GM23248 (cell line): ENCODE data around the gene AKR7A2. TPM values are rescaled to one million over a fixed set of nuclear protein-coding genes. Genes with fewer than 3 reads are reported as not detected.

Experiments used
- DNase-seq: peaks from one replicate; pipeline ENCODE4 v3.0.0-alpha.2; 2015
- H2AFZ ChIP-seq: fragments of 200-600 bp; sonication (generic); 2 replicates; pipeline ENCODE4 v1.6.1; 2016; ENCODE audit warnings: antibody characterized with exemption
- H3F3A ChIP-seq: fragments of 200-600 bp; sonication (generic); 2 replicates; pipeline ENCODE4 v1.6.1; 2016; ENCODE audit warnings: mild to moderate bottlenecking, antibody characterized with exemption, mixed run types; ENCODE audit not compliant: insufficient read depth
- H3K27ac ChIP-seq: fragments of 200-600 bp; sonication (generic); 2 replicates; pipeline ENCODE4 v1.5.1; 2016; ENCODE audit warnings: mild to moderate bottlenecking
- H3K27me3 ChIP-seq: fragments of 200-600 bp; sonication (generic); replicated peaks from 2 replicates; pipeline ENCODE4 v1.6.1; 2016; ENCODE audit warnings: mild to moderate bottlenecking; ENCODE audit not compliant: insufficient read depth
- H3K36me3 ChIP-seq: fragments of 200-600 bp; sonication (generic); 2 replicates; pipeline ENCODE4 v1.6.1; 2016; ENCODE audit warnings: low read depth, mild to moderate bottlenecking
- H3K4me1 ChIP-seq: fragments of 200-600 bp; sonication (generic); 2 replicates; pipeline ENCODE4 v1.6.1; 2016; ENCODE audit warnings: mild to moderate bottlenecking; ENCODE audit not compliant: insufficient read depth
- H3K4me2 ChIP-seq: fragments of 200-600 bp; sonication (generic); one replicate; pipeline ENCODE4 v1.6.1; 2016; ENCODE audit warnings: mild to moderate bottlenecking; ENCODE audit not compliant: unreplicated experiment
- H3K4me3 ChIP-seq: fragments of 200-600 bp; sonication (generic); 2 replicates; pipeline ENCODE4 v1.5.1; 2016; ENCODE audit warnings: mild to moderate bottlenecking
- H3K79me2 ChIP-seq: fragments of 200-600 bp; sonication (generic); 2 replicates; pipeline ENCODE4 v1.6.1; 2016; ENCODE audit warnings: mild to moderate bottlenecking; ENCODE audit not compliant: insufficient read depth
- H3K9ac ChIP-seq: fragments of 200-600 bp; sonication (generic); 2 replicates; pipeline ENCODE4 v1.6.1; 2016; ENCODE audit warnings: mild to moderate bottlenecking
- H3K9me2 ChIP-seq: fragments of 200-600 bp; sonication (generic); 2 replicates; pipeline ENCODE4 v1.6.1; 2016; ENCODE audit warnings: mixed run types, mild to moderate bottlenecking, moderate library complexity; ENCODE audit not compliant: insufficient read depth
- H3K9me3 ChIP-seq: fragments of 200-600 bp; sonication (generic); one replicate; pipeline ENCODE4 v1.6.1; 2017; ENCODE audit warnings: low read depth
- H4K20me1 ChIP-seq: fragments of 200-600 bp; sonication (generic); 2 replicates; pipeline ENCODE4 v1.6.0; 2016; ENCODE audit not compliant: insufficient read depth
- EZH2 ChIP-seq: fragments of 200-600 bp; sonication (generic); IDR thresholded peaks from 2 replicates; pipeline ENCODE4 v1.6.1; 2018; ENCODE audit warnings: antibody characterized with exemption, mild to moderate bottlenecking; ENCODE audit not compliant: insufficient read depth, poor library complexity, severe bottlenecking
- EZH2phosphoT487 ChIP-seq: fragments of 200-600 bp; sonication (generic); IDR thresholded peaks from 2 replicates; pipeline ENCODE4 v1.6.1; 2018; ENCODE audit warnings: antibody characterized with exemption, moderate library complexity, mild to moderate bottlenecking, low read depth; ENCODE audit not compliant: insufficient read depth
- WGBS, 2 experiments: methylation state at CpG; one replicate each; pipeline ENCODE4 v1.1.6; 2015 to 2017; ENCODE audit warnings: low lambda C conversion rate in 2 of 2, low coverage in 1 of 2; ENCODE audit errors: missing lambda C conversion rate in 2 of 2; 5-methylcytosine and 5-hydroxymethylcytosine counted together
- in situ Hi-C: fragments of 300-500 bp; cut with MboI; formaldehyde crosslinking; loops from 2 replicates; pipeline ENCODE4 v1.15.0; 2020
- polyA plus RNA-seq: library from polyadenylated mRNA; unstranded; fragments of >200 nt; fragmentation: Nextera tagmentation; extraction: Ambion mirVana; gene quantifications from 2 replicates; pipeline ENCODE4 v1.2.1, GENCODE V29; 2016
- total RNA-seq: library from RNA; depleted of rRNA; stranded (reverse); fragments of >200 nt; shearing (Covaris generic); gene quantifications from 2 replicates; pipeline ENCODE4 v1.2.3, GENCODE V29; 2014

The AKR7A2 gene
- total and polyA plus RNA-seq, 2 experiments from 2014 or later, result 93.1 to 97.1 TPM

DNA sequence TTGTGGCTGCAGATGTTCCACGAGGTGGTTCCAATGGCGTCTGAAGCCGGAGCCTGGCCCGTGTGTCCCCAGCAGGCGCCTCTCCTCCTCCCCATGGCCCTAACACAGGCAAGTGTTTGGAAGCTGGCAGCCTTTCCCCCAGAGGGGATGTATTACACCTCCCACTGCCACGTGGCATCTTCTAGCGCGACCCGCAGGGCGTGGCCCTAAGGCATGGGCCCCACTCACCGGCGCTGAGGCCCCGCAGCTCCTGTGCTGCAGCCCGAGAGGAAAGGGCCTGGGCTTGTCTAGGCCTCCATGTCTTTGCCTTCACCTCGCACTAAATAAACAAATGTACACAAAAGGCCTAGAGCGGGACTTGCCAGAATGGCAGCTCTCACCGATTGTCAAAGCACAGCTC is 38.1 kb upstream of the AKR7A2 start:
- Histone ChIP-seq H3K79me2 (peaks cover 54% of the 10 kb centered on the region), H4K20me1 (no peaks in the 10 kb centered on the region), H3K4me2 (no peak overlapping the region), H3K9me2 (no peaks in the 10 kb centered on the region), H3K27me3 (no peaks in the 10 kb centered on the region), H3K4me3 (no peak overlapping the region), H3K9ac (no peak overlapping the region), H3K36me3 (peaks cover 24% of the 10 kb centered on the region), H3K27ac (no peak overlapping the region), H3F3A (no peaks in the 10 kb centered on the region), H3K4me1 (no peaks in the 10 kb centered on the region), H3K9me3 (no peaks in the 10 kb centered on the region), H2AFZ (no peak overlapping the region)
- TF ChIP-seq EZH2 (no peak), EZH2phosphoT487 (no peak)
- WGBS, 2 experiments, result 81 to 87% methylated on average over 16 to 17 of the region's 17 CpGs
- no peak for DNase-seq
- in situ Hi-C loops, result no loop called here

DNA sequence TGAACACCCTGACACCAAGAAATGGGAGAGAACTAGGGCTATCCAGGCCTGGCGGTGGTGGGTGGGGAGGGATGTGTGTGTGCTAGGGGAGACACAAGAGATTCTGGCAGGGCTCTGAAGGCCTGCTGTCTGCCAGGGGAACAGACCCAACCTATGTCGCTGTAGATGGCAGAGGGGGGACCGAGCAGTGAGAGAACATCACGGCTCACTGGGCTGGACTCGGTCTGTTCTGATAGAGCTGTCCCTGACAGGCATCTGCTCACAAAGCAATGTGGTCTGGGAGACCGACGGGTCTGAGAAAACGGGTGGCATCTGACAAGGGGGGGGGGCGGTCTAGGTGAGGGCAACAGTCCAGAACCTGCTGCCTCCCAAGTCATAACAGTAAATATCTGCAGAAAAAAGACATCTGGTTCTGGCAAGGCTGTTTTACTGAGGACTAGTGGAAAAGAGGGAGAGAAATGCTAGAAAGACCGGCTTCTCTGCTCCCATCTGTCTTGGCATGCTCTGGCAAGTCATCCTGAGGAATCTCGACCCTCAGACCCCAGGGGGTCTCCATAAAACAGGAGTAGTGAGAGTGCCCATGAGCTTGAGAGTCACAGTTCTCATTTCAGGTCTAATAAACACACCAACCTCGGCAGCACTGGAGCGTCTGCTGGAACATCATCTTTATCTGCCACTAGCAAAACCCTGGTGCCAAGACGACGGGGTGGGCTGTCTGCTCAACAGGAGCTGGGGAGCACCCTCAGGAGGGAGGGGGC is 36.7 kb upstream of the AKR7A2 start:
- Histone ChIP-seq H2AFZ (no peak overlapping the region), H3K27ac (no peak overlapping the region), H4K20me1 (no peaks in the 10 kb centered on the region), H3K9ac (no peak overlapping the region), H3F3A (no peaks in the 10 kb centered on the region), H3K36me3 (peaks cover 14% of the 10 kb centered on the region; the same call in 1 of the 2 replicates), H3K79me2 (peaks cover 40% of the 10 kb centered on the region), H3K9me3 (no peaks in the 10 kb centered on the region), H3K4me2 (no peak overlapping the region), H3K27me3 (no peaks in the 10 kb centered on the region), H3K4me1 (no peaks in the 10 kb centered on the region), H3K9me2 (no peaks in the 10 kb centered on the region), H3K4me3 (no peak overlapping the region)
- in situ Hi-C loops, result no loop called here
- no peak for DNase-seq
- 46 to 52% methylated on average over 13 to 15 of the region's 15 CpGs for WGBS, 2 experiments
- TF ChIP-seq EZH2phosphoT487 (no peak), EZH2 (no peak)

DNA sequence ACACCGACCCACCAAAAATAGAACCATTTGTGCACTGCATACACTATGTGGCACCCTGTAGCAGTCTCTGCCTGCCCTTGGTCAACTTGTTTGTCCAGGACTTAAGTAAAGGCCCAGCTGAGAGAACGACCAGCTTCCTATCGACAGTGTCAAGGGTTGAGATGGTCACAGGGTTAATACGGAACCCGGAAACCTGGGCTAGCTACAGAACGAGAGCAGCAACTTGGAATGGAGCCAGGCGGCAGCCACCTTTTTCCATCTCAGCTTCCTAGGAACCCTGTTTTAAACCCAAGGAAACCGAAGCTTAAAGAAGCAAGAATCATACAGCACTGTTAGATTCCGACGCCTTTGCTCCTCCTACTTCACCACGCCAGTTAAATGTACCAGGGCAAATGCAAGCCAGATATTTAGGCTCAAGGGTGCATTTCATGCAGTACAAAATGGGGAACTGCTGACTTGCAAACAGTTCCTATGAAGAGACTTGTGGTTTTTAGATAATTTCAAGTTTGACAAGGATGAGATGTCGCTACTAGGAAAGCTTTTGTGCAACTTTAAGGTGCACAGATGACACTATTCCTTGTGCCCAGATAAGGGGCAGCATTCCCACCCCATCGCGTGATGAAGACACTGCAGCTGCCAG is 35.7 kb upstream of the AKR7A2 start:
- Histone ChIP-seq H3K4me2 (no peak overlapping the region), H3K4me1 (no peaks in the 10 kb centered on the region), H3K9me2 (no peaks in the 10 kb centered on the region), H4K20me1 (no peaks in the 10 kb centered on the region), H3K9me3 (no peaks in the 10 kb centered on the region), H3K27ac (no peak overlapping the region), H3K27me3 (no peaks in the 10 kb centered on the region), H3K9ac (no peak overlapping the region), H2AFZ (no peak overlapping the region), H3K4me3 (no peak overlapping the region), H3K36me3 (peaks cover 13% of the 10 kb centered on the region; the same call in 1 of the 2 replicates), H3K79me2 (peaks cover 37% of the 10 kb centered on the region), H3F3A (no peaks in the 10 kb centered on the region)
- TF ChIP-seq EZH2phosphoT487 (no peak), EZH2 (no peak)
- in situ Hi-C loops, result no loop called here
- WGBS, 2 experiments, result 68 to 70% methylated on average over 14 of the region's 14 CpGs
- no peak for DNase-seq

DNA sequence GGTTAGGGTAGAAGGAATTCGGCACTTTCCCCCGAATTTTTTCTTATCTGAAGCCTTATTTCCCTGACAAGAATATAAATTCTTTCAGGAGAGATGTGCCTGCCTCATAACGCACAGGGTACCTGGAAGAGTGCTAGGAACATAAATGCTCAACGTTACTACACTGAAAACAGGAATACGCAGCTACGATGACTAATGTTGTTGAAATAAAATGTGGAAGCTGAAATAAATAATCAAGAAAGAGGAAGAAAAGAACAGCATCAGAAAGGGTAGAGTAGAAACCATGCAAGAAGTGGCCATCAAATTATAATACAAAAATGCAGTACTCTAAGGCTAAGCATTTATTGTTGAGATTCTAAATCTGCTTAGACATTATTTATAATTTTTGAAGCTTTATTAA is 34.1 kb upstream of the AKR7A2 start:
- 90 to 91% methylated on average over 6 of the region's 6 CpGs for WGBS, 2 experiments

More for the DNA sequence above, 34.1 kb upstream of the AKR7A2 start:
- Histone ChIP-seq H3F3A (no peaks in the 10 kb centered on the region), H3K27ac (no peak overlapping the region), H3K4me3 (no peak overlapping the region), H3K36me3 (peaks cover 13% of the 10 kb centered on the region; the same call in 1 of the 2 replicates), H3K4me2 (no peak overlapping the region), H4K20me1 (no peaks in the 10 kb centered on the region), H3K4me1 (no peaks in the 10 kb centered on the region), H3K79me2 (peaks cover 31% of the 10 kb centered on the region), H3K9me3 (no peaks in the 10 kb centered on the region), H2AFZ (no peak overlapping the region), H3K9me2 (no peaks in the 10 kb centered on the region), H3K27me3 (no peaks in the 10 kb centered on the region), H3K9ac (no peak overlapping the region)
- TF ChIP-seq EZH2 (no peak), EZH2phosphoT487 (no peak)
- in situ Hi-C loops, result no loop called here
- DNase-seq, result no peak
